Measurements from ENCODE around the gene REV1.

The REV1 gene

DNA sequence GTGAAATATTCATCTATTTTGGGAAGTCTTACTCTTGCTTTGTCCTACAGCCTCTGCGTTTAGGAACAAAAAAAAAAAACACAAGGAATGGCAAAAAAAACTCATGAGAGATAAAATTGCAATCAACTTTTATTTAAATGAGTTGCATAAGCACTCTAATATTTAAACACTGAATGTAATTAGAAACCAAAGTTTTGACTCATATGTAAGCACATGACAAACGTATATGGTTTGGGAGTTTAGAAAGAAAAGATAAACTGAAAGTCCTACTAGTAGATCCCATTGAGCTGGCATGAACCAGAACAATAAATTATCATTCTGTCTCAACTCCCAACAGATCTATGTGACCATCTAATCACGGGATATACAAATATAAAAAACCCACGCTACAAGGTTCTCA, 44.8 kb downstream of the REV1 start:
- no peak for FAIRE-seq

DNA sequence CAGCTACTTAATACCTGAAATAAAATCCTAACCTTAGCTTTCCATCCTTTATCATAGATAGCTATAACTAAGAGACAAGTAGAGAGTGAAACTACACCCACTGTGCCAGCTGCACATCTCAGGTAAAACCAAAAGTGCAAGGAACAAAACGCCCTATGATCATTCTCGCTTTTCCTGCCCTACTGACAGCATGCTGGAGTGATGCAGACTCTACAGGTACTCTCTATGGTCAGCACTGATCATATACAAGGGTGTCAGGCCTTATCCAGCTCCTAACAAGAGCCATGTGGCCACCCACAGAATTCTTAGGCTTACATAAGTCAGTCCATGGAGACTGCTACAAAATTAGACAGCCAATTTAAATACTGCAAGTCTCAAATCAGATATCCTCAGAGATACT, 45.6 kb downstream of the REV1 start:
- FAIRE-seq, result no peak

DNA sequence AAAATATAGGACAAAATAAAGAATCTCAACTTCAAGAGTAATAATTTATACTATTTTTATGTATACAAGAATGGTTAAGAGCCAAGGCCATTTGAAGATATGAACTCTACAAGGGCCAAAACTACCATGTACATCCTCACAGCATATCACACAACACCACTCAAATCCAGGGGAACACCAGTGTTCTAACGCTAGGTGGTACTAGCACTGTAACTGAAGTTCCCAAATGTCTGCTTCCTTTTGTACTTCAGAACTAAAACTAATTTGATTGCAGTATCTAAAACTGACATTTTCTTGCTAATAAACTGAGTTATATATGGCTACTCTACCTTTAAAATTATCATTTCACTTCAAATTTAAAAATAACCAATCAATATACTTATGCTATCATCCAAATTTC, 47.0 kb downstream of the REV1 start:
- no peak for FAIRE-seq

DNA sequence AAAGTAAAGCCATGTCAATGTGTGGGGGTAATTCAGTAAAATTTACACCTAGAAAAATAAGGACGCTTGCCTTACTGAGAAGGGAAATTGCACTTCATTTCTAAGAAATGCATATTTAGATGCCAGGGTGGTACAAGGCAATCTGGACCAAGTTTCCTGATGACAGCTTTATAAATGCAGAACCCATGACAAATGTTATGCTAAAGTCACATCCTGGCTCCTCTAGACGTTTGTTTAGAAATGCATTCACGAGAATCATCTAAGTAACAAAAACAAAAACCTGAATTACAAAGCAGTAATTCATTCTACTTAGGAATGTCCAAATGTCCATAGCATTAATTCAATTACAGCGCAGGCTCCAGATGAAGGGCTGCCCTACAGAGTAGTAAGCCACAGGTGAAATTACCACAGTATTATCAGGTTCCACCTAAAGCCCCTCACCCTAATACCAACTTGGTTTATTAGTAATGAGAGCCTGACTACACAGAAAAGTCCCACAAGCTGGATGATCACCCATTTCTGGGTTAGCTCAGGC, 49.8 kb downstream of the REV1 start:
- FAIRE-seq, result no peak

DNA sequence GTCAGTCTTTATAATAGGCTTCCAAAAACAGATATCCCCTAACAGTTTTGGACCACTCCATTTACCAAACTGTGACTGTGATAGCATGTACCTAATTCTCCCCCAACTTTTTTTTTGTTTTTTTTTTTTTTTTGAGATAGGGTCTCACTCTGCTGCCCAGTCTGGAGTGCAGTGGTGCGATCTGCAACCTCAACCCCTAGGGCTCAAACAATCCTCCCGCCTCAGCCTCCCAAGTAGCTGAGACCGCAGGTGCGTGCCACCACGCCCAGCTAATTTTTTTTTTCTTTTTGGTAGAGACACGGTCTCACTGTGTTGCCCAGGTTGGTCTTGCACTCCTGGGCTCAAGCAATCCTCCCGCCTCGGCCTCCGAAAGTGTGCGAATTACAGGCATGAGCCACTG, 52.9 kb downstream of the REV1 start:
- FAIRE-seq, result no peak

DNA sequence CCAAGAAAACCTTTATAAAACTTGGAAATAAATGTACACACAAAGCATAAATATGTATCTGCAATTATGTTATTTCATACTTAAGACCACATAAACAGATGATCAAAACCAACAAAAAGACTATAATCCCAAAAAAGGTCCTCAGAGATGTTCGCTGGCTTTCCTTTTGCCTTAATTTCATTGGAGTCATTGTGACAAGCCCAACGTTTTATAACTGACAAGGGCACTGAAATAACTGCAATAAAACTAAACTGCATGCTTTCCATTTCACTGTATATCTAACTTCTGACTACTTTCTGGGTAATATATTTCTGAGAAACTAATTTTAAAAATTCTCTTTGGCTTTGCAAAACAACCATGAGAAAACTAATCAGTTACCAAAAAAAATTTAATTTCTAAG, 56.5 kb downstream of the REV1 start:
- FAIRE-seq, result no peak

DNA sequence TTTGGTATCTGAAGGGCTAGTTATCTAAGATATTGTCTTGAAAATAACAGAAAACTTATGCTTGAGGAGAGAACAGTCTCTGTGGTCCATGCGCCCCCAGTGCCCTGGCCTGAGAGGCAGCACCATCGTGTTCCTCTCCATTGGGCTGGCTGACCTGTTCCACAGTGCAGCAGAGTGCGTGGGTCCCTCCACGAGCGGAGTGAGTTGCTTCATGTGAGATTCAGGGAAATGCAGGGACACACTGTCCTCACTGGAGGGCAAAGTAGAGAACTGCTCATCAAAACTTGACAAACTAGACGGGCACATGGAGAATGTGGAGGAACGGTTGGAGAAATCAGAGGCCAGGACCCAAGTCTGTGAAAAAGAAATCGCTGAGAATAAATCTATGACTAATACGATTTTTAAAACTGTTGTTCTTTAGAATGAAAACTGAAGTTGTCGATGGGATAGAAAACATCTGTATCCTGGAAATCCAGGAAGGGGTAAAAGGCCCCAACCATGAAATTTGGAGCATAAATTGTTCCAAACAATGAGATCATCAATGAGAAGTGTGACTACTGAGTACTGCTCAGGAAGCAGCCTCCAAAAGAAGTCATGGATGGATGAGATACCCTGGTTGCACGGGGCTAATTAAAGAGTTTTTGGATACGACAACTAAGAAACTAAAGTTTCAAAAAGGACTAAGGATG, 58.1 kb downstream of the REV1 start:
- no peak for FAIRE-seq

DNA sequence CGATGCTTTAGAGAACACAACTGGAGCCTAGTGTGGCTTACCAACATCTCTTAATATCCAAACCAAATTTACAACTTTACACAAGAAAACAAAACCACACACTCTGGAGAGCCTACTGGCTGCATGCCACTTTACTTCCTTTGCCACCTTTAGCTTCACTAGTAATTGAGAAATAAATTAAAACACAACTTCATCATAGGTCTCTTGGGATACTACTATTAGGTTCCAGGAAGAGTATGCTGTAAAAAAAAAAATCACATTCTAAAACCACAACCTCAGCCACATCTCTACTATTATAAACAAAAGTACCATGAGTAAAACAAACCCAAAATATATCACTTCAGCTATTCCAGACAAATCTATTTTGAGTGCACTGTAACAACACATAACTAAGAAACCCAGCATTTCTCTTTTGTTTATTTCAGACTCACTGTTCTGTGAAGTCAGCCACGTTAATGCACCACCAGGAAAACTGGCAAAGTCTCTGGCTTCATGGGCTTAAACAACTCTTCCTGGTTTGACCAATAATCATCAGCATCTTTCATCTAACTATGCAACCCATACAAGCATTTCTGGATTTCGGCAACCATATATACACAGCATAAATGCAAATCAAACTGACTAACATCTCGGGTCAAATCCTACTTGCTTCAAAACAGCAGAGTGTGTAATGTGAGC, 59.1 kb downstream of the REV1 start:
- no peak for FAIRE-seq

DNA sequence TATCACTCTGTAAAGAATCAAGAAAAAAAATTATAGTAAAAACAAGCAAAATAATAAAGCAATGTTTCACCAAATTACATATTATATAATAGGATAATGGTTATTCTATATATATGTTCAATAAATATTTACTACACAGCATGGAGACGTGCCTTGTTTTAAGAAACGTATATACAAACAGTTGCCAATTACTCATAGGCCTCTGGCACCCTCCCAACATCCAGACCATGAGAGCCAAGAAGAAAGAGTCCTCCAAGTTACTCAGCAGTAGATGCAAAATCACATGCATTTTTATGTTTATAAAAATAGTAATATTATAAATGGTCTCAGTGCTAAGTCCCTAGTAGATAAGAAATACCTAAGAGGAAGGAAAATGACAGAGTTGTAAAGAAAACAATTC, 64.8 kb downstream of the REV1 start:
- no peak for FAIRE-seq

DNA sequence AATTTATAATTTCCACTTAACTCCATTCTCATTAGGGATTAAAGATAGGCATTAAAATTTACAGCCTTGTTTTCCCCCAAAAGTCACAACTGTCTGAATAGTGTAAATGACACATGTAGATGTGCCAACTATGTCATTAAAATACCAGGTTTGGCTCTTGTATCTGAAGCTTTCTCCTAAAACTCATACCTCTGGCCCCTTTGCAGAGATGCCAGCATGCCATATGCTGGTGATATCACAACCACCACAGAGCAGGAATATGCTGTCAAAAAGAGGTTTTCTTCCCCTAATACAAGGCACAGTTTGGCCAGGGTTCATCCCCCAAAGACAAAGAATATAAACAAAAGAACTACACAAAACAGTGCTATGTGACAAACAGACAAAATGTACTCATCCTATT, 65.4 kb downstream of the REV1 start:
- no peak for FAIRE-seq

DNA sequence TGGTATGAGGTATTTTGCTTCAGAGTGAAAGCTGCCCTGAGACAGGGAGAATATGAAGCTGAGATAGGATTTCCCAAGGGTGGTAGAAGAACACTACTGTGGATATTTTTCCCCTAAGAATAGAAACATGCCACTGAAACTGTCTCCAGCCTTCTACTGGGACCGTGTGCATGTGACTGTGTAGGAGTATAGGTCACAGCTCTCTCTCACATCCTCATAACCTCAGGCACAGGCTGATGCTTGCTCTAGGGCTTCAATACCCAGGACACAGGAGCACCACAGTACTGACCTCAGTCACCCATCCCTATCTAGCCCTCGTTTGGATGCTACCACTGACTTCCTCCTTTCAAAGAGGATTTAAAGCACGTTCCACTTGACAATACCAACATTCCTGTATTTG, 67.2 kb downstream of the REV1 start:
- FAIRE-seq, result no peak

DNA sequence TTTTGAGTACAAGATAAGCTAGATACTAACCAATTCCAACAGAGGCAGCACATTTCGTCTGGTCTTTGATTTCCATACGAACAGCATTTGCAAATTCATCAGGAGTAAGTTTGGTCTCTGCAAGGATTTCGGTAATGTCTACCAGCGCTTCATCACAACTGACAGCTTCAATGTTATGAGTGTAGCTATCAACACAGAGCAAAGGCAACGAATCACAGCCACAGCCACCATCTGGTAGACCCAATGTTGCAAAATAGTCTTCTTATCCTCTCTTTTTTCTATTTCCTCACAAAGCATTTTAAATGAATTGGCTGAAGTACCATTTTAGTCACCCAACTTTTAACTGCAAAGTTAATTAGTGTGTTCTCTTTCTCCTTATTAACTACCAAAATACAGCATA, 68.3 kb downstream of the REV1 start:
- no peak for FAIRE-seq

DNA sequence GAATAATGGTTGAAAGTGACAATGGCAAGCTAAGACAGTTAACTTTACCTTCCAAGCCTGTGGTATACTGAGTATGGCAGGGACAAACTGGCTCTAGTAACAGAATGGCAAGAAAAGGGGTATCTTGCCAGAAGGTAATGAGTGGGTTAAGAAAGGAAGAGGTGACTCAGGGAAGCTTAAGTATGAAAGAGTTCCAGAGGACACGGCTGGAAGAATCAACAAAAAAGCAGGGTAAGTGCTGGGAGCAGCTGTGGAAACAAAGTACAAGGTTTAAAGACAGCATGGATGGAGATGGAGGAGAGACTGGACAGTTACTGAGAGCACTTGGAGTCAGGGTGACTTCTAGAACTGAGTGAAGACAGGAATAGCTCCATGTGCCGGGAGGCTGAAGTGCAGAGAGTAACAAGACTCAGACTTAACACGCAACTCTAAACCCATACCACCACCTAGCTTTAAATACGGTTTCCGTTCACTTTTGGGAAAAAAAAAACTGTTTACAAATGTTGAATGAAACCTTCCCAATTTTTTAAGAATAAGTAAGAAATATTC, 69.0 kb downstream of the REV1 start:
- no peak for FAIRE-seq

DNA sequence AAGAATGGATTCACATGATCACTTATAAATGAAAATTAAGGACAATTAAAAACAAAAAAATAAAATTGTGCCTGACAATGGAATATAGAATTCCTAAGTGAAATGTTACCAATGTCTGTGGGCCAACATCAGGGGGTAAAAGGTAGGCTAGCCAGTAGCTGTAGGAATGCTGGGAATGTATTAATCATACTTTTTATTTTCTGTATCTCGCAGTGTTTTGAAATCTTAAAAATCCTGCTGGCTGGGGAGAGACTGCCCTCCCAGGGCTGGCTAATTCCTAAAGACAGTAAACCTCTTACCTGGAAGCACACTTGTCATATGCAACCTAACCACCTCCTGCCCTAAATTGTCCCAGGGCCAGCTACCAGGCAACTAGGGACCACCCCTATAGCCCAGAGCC, 69.8 kb downstream of the REV1 start:
- no peak for FAIRE-seq

DNA sequence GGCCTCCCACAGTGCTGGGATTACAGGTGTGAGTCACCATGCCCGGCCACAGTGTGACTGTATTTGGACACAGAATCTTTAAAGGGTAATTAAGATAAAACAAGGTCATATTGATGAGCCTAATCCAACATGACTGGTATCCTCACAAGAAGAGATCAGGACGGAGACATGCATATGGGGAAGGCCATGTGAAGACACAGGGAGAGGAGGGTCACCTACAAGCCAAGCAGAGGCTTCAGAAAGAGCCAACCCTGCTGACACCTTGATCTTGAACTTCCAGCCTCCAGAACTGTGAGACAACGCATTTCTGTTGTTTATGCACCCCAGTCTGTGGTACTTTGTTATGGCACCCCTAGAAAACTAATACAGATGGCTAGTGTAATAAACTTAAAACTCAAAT, 72.4 kb downstream of the REV1 start:
- FAIRE-seq, result no peak

DNA sequence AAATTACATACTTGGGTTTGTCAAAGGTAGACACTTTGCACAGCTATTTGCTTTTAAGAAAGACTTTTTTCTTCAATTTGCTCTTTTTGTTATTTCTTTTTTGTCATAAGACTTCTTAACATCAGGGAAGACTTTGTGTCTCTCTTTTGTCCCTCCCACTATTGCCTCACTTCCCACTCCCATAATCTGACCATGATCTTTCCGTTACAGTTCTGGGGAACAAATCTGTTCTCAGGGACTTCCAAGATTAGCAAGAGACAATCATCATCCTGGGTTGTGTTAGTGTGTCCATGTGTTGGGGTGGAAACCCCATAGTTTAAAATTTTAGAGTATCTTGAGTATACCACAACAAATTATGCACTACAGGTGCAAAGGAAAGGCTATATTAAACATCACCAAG, 75.3 kb downstream of the REV1 start:
- no peak for FAIRE-seq

DNA sequence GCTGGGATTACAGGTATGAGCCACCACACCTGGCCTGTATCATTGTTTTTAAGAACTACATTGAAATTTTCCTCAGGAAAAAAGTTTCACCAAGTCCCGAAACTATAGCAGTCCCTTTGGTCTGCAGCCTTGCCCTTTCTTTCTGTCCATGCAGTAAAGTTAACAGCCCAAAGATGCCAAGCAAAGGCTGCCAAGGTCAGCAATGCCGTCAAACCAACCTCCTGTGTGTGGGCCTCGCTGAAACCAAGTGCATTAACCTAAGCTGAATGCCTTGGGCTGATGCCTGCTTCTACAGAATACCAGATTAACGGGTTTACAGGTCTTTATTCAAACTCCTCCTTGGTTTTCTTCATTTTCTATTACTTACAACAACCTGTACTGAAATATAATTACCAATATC, 79.5 kb downstream of the REV1 start:
- no peak for FAIRE-seq

DNA sequence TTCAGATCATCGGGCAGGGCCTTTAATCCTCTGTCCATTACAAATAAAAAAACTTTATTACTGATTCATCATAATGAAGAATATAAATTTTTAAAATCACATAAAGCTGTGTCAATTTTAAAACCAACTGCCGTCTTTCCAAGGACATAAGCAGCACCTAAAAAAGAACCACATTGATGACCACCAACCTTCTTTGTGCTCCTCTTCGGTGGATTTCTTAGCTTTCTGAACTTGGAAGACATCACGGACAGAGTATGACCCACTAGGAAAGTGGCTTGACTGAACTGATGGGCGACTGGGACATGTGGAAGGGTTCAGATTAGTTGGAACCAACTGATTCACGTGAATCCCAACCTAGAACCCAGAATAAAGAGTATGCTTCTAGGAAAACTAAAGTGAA, 83.7 kb downstream of the REV1 start:
- FAIRE-seq, result no peak

DNA sequence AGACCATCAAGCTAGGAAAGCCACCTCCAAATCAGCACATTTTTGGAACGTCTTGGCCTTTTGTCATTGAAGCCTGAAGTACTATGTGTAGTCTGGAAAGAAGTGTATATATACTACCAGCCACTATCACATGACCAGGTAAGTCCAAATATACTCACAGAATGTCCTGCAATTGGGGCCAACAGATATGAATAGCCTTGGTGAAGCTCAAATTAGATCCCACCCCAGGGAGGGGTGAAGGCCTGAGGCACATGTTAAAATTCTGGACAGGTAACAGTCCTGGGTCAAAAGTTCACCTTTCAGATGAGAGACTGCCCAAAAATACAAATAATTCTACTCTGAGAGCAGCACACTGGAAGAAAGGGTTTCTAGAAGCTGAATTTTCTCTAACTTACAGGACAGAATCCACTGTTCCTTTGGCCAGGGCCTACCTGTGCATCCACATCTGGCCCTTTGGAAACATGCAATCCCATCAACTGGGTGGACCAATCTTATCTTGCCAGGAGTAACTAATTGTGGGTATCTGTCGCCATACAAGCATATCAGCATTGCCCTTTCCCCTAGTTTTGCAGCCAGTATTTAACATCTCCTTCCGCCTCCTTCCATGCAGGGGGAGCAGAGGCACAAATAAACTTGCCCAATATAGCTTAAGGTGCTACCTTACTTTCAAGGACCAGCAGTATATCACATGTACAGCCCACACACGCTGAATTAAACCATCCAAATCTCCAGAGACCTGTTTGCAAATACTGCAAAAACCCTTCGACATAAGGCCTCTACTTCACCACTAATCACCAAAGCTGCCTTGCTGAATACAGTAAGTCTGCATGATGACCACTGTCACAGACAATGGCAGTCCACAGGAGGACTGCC, 84.8 kb downstream of the REV1 start:
- no peak for FAIRE-seq

DNA sequence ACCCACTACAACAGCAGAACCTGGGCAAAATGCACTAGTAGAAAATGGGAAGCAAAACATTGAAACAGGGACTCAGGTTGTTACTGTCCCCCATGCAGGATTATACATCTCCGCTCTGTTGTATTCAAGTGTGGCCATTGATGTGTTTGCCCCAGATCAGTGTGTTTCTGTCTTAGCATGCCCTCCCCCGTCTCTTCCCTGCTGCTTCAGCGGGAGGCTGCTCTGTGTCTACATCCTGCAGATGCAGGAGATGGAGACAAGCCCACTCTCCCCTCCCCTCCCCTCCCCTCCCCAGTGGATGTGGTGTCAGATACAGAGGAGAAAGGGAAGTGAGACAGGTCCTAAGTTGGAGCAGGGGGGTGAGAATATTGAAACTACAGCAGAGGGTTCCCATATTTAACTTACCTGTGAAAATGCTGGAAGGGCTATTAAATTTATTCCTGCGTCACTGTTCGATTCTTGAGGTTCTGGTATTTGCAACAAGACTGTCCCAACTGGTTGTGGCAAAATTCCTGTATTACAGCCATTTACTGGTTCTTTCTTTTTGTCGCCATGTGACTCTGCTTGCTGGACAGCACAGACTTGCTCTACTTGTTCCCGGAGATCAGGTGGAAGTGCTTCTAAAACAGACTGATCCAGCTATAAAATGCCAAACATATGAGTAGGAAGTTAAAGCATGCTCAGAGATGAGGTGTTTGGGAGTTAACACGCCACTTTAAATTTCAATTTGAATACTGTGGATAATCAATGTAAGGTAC, 85.6 kb downstream of the REV1 start:
- FAIRE-seq, result no peak

DNA sequence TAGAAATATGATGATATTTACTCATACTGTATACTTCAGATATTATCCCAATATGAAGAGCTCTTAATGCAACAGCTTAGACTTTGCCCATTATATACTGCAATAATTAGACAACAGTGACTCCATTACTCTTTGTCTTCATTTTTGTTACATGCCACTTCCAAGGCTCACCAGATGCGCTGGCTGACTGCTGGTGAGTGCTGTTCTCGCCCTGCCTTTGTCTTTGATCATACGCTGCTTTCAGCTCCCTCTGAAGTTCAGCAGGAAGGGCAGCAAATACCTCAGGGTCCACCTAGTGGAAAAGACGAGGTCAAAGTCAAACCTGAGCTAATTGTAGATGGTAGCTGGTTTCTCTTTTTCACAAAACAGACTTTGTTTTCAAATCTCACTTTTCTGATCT, 86.3 kb downstream of the REV1 start:
- no peak for FAIRE-seq

DNA sequence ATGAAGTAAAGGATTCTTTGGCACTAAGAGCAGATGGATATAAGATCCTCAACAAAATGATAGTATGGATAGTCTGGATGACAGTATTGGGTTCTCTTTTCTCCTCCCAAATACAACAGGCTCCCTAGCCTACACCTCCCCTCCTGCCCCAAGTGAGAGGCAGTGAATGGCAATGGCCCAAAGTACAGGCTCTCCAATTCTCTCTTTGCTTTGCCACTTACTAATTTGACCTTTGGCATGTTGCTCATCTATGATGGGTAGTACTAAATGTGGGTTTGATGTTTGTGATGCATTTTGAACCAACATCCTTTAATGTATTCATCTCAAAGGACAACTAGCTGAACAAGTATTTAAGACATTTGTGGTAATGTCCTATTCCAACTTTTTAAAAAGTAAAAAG, 86.7 kb downstream of the REV1 start:
- FAIRE-seq, result no peak

DNA sequence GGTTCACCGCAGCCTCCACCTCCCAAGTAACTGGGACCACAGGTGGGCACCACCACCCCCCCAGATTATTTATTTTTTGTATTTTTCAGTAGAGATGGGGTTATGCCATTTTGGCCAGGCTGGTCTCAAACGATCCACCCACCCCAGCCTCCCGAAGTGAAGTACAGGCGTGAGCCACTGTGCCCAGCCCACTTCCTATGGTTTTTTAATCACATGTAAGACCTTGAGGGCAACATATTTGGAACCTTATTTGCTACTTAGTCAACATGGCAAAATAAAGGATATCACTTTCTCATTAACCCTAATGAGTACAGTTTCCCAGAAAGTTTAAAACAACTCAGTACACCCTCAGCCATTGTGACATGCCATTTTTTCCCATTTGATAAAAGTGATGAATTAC, 88.0 kb downstream of the REV1 start:
- no peak for FAIRE-seq

Data from colon (tissue), 2 donors.